Measurements from ENCODE around the gene DNLZ.

- TF ChIP-seq POLR2A (IDR thresholded peaks at IDR 0.05; ENCODE audit: low read depth, low read length) (no peak), POLR2AphosphoS5 (IDR thresholded peaks at IDR 0.05; ENCODE audit: low read depth, low read length) (no peak)
These were observed 8.5 kb upstream of the DNLZ start for GRCh38 chr9:136372006-136372405.

All from GM12891 (cell line).